Tibial nerve (tissue), 3 donors: ENCODE measurements around the gene NUTM2G.
"Not testable (repeated sequence)": the region's sequence is repeated elsewhere in the genome, so short reads cannot be mapped to it uniquely, and the experiment has no call there.

Experiments
- CTCF ChIP-seq, 5 experiments: fragments of 200-600 bp in 3 of 5; fragments of 450-650 bp in 2 of 5; sonication (generic) in 3 of 5; IDR thresholded peaks; one replicate each; pipeline ENCODE4 v1.5.1; 2016 to 2019; ENCODE audit warnings: antibody characterized with exemption in 5 of 5, mild to moderate bottlenecking in 3 of 5, moderate library complexity in 2 of 5
- POLR2A ChIP-seq, 2 donors: fragments of 450-650 bp; IDR thresholded peaks; one replicate each; pipeline ENCODE4 v1.6.1; 2017; ENCODE audit warnings: antibody characterized with exemption in 2 of 2, mild to moderate bottlenecking in 2 of 2, moderate library complexity in 2 of 2

DNA sequence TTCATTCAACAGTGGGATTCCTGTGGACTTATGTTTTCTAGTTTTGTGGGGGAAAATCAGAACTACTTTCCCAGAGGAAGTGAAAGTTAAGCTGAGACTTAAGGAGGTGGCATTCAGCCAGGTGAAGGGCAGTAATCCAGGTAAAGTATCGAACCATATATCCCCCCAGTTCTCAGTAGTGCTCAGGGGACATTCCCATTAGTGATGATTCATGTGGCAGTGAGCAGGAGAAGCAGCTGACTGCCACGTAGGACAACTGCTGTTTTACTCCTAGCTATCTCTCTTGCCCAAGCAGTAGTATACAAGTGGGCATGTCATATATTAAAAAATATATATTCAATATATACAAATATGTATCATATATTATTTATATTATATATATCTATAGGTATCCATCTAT lies 13.1 kb upstream of the NUTM2G start:
- TF ChIP-seq CTCF, POLR2A (IDR thresholded peaks at IDR 0.05): not testable (repeated sequence)
